Measurements from ENCODE around the gene HLA-DPA1. TPM values are rescaled to one million over a fixed set of nuclear protein-coding genes. Genes with fewer than 3 reads are reported as not detected.

HLA-DPA1 gene
- total RNA-seq, 1 experiment from 2014 or later, result 0.69 TPM

- peaks cover 5% of the 10 kb centered on the region for H3K27me3 ChIP-seq (ENCODE audit: control insufficient read depth, insufficient read depth, low read length)
- no peak overlapping the region for H3K4me3 ChIP-seq (ENCODE audit: low read depth in 2 of 2, low read length in 2 of 2)
- no peaks in the 10 kb centered on the region for H3K9me3 ChIP-seq (ENCODE audit: control insufficient read depth, insufficient read depth, low read depth, low read length)
- in situ Hi-C loops (cut with HindIII; ENCODE audit: low pct_unique_long_range_greater_than_20kb, low sequenced_read_pairs), result no loop called here
- no peak overlapping the region for H3K27ac ChIP-seq (ENCODE audit: low read length)
- DNase-seq (ENCODE audit: low read depth, low spot score) (no peak), ATAC-seq (no peak)
- TF ChIP-seq, protein P1, sequence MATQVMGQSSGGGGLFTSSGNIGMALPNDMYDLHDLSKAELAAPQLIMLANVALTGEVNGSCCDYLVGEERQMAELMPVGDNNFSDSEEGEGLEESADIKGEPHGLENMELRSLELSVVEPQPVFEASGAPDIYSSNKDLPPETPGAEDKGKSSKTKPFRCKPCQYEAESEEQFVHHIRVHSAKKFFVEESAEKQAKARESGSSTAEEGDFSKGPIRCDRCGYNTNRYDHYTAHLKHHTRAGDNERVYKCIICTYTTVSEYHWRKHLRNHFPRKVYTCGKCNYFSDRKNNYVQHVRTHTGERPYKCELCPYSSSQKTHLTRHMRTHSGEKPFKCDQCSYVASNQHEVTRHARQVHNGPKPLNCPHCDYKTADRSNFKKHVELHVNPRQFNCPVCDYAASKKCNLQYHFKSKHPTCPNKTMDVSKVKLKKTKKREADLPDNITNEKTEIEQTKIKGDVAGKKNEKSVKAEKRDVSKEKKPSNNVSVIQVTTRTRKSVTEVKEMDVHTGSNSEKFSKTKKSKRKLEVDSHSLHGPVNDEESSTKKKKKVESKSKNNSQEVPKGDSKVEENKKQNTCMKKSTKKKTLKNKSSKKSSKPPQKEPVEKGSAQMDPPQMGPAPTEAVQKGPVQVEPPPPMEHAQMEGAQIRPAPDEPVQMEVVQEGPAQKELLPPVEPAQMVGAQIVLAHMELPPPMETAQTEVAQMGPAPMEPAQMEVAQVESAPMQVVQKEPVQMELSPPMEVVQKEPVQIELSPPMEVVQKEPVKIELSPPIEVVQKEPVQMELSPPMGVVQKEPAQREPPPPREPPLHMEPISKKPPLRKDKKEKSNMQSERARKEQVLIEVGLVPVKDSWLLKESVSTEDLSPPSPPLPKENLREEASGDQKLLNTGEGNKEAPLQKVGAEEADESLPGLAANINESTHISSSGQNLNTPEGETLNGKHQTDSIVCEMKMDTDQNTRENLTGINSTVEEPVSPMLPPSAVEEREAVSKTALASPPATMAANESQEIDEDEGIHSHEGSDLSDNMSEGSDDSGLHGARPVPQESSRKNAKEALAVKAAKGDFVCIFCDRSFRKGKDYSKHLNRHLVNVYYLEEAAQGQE (IDR thresholded peaks at IDR 0.05; ENCODE audit: insufficient read depth in 1 of 2, low read depth in 2 of 2, low read length in 1 of 2), result no peak
- TF ChIP-seq SIN3A (IDR thresholded peaks at IDR 0.05; ENCODE audit: borderline replicate concordance, insufficient read depth, low read depth, low read length), result no peak
- no peak for TF ChIP-seq POLR2AphosphoS5 (IDR thresholded peaks at IDR 0.05; ENCODE audit: low read depth, low read length)
- no peak for TF ChIP-seq TCF7L2 (IDR thresholded peaks at IDR 0.05; ENCODE audit: low read depth, low read length)
- no peak for TF ChIP-seq CTCF (IDR thresholded peaks at IDR 0.05)
- intact Hi-C loops (cut with micrococcal nuclease; ENCODE audit: unreplicated experiment), result no loop called here
- ChIA-PET CTCF (interaction anchor here (0.5 to 0.6 kb wide), 2 partner anchors 30 to 358 kb away, joined by 3 to 4 read pairs; no protein-coding TSS in a partner anchor), POLR2A (interaction anchor here (0.5 kb wide), 1 partner anchor 125 kb away, joined by 4 read pairs; no protein-coding TSS in a partner anchor)
- no peaks in the 10 kb centered on the region for H3K4me1 ChIP-seq (ENCODE audit: control insufficient read depth, insufficient read depth, low read length)
- BruUV-seq (replicated peaks), result no TSS peak
- H3K36me3 ChIP-seq (ENCODE audit: control insufficient read depth, insufficient read depth, low read length), result no peaks in the 10 kb centered on the region
Measured at GRCh38 chr6:33079580-33079979, 6.1 kb upstream of the HLA-DPA1 start.

- H3K36me3 ChIP-seq (ENCODE audit: control insufficient read depth, insufficient read depth, low read length), result no peaks in the 10 kb centered on the region
- DNase-seq (ENCODE audit: low read depth, low spot score) (no peak), ATAC-seq (no peak)
- H3K27me3 ChIP-seq (ENCODE audit: control insufficient read depth, insufficient read depth, low read length), result peaks cover 9% of the 10 kb centered on the region
- no peak for TF ChIP-seq CTCF (IDR thresholded peaks at IDR 0.05)
- no peak for TF ChIP-seq POLR2AphosphoS5 (IDR thresholded peaks at IDR 0.05; ENCODE audit: low read depth, low read length)
- ChIA-PET POLR2A (no interaction called here), CTCF (no interaction called here)
- in situ Hi-C loops (cut with HindIII; ENCODE audit: low pct_unique_long_range_greater_than_20kb, low sequenced_read_pairs), result no loop called here
- H3K27ac ChIP-seq (ENCODE audit: low read length), result no peak overlapping the region
- H3K4me3 ChIP-seq (ENCODE audit: low read depth in 2 of 2, low read length in 2 of 2), result no peak overlapping the region
- no peaks in the 10 kb centered on the region for H3K9me3 ChIP-seq (ENCODE audit: control insufficient read depth, insufficient read depth, low read depth, low read length)
- no TSS peak for BruUV-seq (replicated peaks)
- intact Hi-C loops (cut with micrococcal nuclease; ENCODE audit: unreplicated experiment), result no loop called here
- no peaks in the 10 kb centered on the region for H3K4me1 ChIP-seq (ENCODE audit: control insufficient read depth, insufficient read depth, low read length)
Measured at GRCh38 chr6:33078919-33079521, 5.6 kb upstream of the HLA-DPA1 start.
